Bladder microvascular endothelial cell (primary cell): ENCODE results near the gene NIP7. TPM values are rescaled to one million over a fixed set of nuclear protein-coding genes. Genes with fewer than 3 reads are reported as not detected.

Experiments used
- total RNA-seq: library from RNA; depleted of rRNA; stranded (reverse); fragments of >200 nt; gene quantifications from 2 replicates; pipeline ENCODE4 v1.2.3, GENCODE V29; 2014

Gene NIP7
- total RNA-seq = 18.8 and 25.0 TPM in 2 replicates

GRCh38 chr16:69339289-69340094, at the start of gene NIP7, which contains the start of gene COG8:
TSS of gene NIP7 (plus strand) at chr16:69339772. CDS start at chr16:69339830, 58 bp downstream.
TSS of gene COG8 (minus strand) at chr16:69339564. CDS start at chr16:69339552, 12 bp downstream.

GRCh38 chr16:69310653-69311532, 28.7 kb upstream of the NIP7 start, which contains the start of gene VPS4A:
TSS of gene VPS4A (plus strand) at chr16:69311350. CDS start at chr16:69311512, 162 bp downstream.

GRCh38 chr16:69330286-69331109, 9.1 kb upstream of the NIP7 start, which contains the start of gene PDF:
TSS of gene PDF (minus strand) at chr16:69330588. CDS start at chr16:69330570, 18 bp downstream.

GRCh38 chr16:69351309-69352027, 11.9 kb downstream of the NIP7 start, which contains the start of gene TMED6:
TSS of gene TMED6 (minus strand) at chr16:69351786. CDS start at chr16:69351753, 33 bp downstream.

Other genes with a start within 250 kb of the NIP7 start
- 1.6 and 13.5 TPM in 2 replicates for gene HAS3, start 234.1 kb upstream of the NIP7 start, total RNA-seq
- 46.0 and 87.0 TPM in 2 replicates for gene CHTF8, start 207.2 kb upstream of the NIP7 start, total RNA-seq
- gene UTP4, start 207.1 kb upstream of the NIP7 start, total RNA-seq = 10.0 and 31.1 TPM in 2 replicates
- 26.9 and 140 TPM in 2 replicates for gene SNTB2, start 152.6 kb upstream of the NIP7 start, total RNA-seq
- 28.5 and 32.3 TPM in 2 replicates for gene VPS4A, start 28.4 kb upstream of the NIP7 start, total RNA-seq
- gene PDF, start 9.2 kb upstream of the NIP7 start, total RNA-seq = 7.9 and 8.6 TPM in 2 replicates
- 18.0 and 25.8 TPM in 2 replicates for gene COG8, start 208 bp upstream of the NIP7 start, total RNA-seq
- 0.16 and 0.19 TPM in 2 replicates for gene TMED6, start 12.0 kb downstream of the NIP7 start, total RNA-seq
- 11.7 and 13.3 TPM in 2 replicates for gene TERF2, start 46.2 kb downstream of the NIP7 start, total RNA-seq
- 44.2 and 95.5 TPM in 2 replicates for gene CYB5B, start 84.8 kb downstream of the NIP7 start, total RNA-seq
- 12.1 and 59.5 TPM in 2 replicates for gene NFAT5, start 226.2 kb downstream of the NIP7 start, total RNA-seq